Gastrocnemius medialis (tissue), 4 donors: Measurements from ENCODE around the gene SLC18A3.

ENCODE experiments used
- POLR2A ChIP-seq, 2 donors: fragments of 450-650 bp; IDR thresholded peaks; one replicate each; pipeline ENCODE4 v1.6.1; 2017; ENCODE audit warnings: antibody characterized with exemption in 2 of 2, mild to moderate bottlenecking in 2 of 2, moderate library complexity in 2 of 2
- TF ChIP-seq, protein P1 (sequence below), 5 experiments: fragments of 450-650 bp in 3 of 5; fragments of 200-600 bp in 2 of 5; sonication (generic) in 2 of 5; IDR thresholded peaks in 4 of 5; conservative IDR thresholded peaks in 1 of 5; 1 replicate in 4 of 5; 2 replicates in 1 of 5; pipeline ENCODE4 v1.5.1; 2016 to 2019; ENCODE audit warnings: antibody characterized with exemption in 5 of 5, mild to moderate bottlenecking in 3 of 5, moderate library complexity in 3 of 5

DNA sequence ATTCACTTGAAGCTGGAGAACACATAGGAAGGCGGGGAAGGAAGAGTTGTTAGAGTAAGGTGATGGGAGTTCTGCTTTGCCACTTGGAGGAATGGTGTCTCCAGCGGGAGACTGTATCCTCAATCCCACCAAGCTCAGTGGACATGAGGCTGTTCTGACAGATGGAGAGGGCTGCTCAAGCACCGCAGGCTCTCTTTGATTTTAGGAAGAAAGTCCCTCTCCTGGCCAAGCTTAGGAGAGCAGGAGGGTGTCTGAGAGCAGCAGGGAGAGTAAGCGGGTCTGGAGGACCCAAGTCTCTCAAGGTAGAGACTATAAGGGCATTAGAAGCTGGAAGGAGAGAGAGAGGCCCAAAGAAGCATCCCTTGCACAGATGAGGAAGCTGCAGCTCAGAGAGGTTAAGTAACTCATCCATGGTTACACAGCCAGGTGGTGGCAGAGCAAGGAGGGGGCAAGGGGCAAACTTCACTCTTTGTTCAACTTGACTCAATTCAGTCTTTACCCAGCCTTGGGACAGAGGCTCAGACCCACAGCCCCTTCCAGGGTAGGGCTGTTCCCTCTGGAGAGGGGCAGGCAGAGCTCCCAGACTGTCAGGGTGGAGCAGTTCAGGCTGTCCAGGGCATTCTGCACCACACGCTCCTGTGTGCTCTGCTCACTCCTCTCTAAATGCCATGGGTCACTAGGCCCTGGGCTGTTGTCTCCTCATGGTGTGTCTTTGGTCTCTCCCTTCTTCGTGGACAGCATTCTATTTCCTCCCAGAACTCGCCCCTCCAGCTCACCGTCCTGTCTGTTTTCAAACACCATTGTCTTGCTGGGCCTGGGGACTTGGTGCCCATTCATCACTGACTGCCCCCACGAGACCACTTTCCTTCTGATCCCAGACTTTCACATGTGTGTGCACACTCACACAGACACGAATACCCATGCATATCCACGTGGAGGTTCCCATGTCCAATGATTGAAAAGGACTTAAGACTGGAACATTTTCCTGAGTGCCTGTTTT is 12.6 kb downstream of the SLC18A3 start:
- TF ChIP-seq, protein P1, sequence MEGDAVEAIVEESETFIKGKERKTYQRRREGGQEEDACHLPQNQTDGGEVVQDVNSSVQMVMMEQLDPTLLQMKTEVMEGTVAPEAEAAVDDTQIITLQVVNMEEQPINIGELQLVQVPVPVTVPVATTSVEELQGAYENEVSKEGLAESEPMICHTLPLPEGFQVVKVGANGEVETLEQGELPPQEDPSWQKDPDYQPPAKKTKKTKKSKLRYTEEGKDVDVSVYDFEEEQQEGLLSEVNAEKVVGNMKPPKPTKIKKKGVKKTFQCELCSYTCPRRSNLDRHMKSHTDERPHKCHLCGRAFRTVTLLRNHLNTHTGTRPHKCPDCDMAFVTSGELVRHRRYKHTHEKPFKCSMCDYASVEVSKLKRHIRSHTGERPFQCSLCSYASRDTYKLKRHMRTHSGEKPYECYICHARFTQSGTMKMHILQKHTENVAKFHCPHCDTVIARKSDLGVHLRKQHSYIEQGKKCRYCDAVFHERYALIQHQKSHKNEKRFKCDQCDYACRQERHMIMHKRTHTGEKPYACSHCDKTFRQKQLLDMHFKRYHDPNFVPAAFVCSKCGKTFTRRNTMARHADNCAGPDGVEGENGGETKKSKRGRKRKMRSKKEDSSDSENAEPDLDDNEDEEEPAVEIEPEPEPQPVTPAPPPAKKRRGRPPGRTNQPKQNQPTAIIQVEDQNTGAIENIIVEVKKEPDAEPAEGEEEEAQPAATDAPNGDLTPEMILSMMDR (IDR thresholded peaks at IDR 0.05 in 4 of 5, conservative IDR thresholded peaks at IDR 0.05 in 1 of 5) = no peak
- no peak for TF ChIP-seq POLR2A (IDR thresholded peaks at IDR 0.05)
